ENCODE measurements around the gene NHSL2. TPM values are rescaled to one million over a fixed set of nuclear protein-coding genes. Genes with fewer than 3 reads are reported as not detected.

Gene NHSL2
- total RNA-seq, 1 experiment from 2014 or later, result 0.58 TPM

DNA sequence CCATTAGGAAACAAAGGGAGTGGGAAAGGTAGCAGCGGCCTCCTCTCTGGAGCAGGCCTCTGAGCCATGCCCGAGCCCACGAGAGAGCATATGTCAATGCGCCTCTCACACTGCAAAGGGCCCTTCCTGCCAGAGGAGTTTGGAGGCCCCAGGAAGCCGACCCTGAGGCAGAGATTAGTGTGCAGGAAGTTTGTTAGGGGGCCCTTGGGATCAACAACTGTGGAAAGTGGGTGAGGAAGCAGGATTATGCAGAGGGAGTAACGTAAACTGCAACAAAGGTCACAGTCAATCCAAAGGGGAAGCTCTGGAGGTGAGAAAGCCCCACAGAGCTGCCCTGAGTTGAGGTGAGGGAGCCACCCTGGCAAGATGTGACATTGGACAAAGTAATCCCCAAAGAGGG lies 203.7 kb downstream of the NHSL2 start:
- Histone ChIP-seq H3K4me1 (ENCODE audit: insufficient read depth, low read length, poor library complexity, severe bottlenecking) (peaks cover 28% of the 10 kb centered on the region), H3K27ac (ENCODE audit: low read depth, low read length, poor library complexity, severe bottlenecking) (no peak overlapping the region), H3K4me3 (ENCODE audit: low read depth, low read length, poor library complexity, severe bottlenecking) (no peak overlapping the region), H3K9me3 (ENCODE audit: low read depth, low read length, poor library complexity, severe bottlenecking) (no peaks in the 10 kb centered on the region), H3K27me3 (replicated peaks; ENCODE audit: insufficient read depth, low read depth, low read length, poor library complexity) (no peaks in the 10 kb centered on the region), H3K36me3 (ENCODE audit: insufficient read depth, low read length, poor library complexity, severe bottlenecking) (no peaks in the 10 kb centered on the region)
- CTCF ChIA-PET, result no interaction called here
- BruUV-seq (replicated peaks), result no TSS peak
- intact Hi-C loops (cut with micrococcal nuclease; ENCODE audit: unreplicated experiment), result no loop called here
- TF ChIP-seq EZH2 (IDR thresholded peaks at IDR 0.05; ENCODE audit: borderline replicate concordance, low read depth, low read length, poor library complexity, severe bottlenecking), result no peak
- TF ChIP-seq, protein P1, sequence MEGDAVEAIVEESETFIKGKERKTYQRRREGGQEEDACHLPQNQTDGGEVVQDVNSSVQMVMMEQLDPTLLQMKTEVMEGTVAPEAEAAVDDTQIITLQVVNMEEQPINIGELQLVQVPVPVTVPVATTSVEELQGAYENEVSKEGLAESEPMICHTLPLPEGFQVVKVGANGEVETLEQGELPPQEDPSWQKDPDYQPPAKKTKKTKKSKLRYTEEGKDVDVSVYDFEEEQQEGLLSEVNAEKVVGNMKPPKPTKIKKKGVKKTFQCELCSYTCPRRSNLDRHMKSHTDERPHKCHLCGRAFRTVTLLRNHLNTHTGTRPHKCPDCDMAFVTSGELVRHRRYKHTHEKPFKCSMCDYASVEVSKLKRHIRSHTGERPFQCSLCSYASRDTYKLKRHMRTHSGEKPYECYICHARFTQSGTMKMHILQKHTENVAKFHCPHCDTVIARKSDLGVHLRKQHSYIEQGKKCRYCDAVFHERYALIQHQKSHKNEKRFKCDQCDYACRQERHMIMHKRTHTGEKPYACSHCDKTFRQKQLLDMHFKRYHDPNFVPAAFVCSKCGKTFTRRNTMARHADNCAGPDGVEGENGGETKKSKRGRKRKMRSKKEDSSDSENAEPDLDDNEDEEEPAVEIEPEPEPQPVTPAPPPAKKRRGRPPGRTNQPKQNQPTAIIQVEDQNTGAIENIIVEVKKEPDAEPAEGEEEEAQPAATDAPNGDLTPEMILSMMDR (conservative IDR thresholded peaks at IDR 0.05; ENCODE audit: low read depth, low read length), result no peak
- POLR2A ChIA-PET (ENCODE audit: low non-redundant PET), result no interaction called here
- DNase-seq (ENCODE audit: low spot score), result peak; percentile 60

DNA sequence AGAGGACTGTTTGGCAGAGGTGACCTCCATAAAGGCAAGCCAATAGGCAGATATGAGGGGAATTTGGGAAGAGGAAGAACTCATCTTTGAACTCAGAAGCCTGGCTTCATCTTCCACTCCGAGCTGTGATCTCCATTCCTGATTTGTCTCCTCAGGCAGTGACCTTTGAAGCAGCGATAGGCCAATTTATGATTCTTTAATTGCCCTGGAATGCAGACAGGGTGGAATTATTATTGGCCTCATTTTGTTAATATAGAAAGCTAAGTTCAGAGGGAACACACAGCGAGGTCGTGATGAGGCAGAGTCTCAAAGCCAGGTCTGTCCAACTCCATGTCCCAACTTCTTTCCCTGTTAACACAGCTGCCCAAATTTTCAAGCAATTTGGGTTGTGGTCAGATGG lies 204.2 kb downstream of the NHSL2 start:
- H3K4me3 ChIP-seq (ENCODE audit: low read depth, low read length, poor library complexity, severe bottlenecking), result no peak overlapping the region
- BruUV-seq (replicated peaks), result no TSS peak
- ChIA-PET POLR2A (ENCODE audit: low non-redundant PET) (no interaction called here), CTCF (no interaction called here)
- H3K9me3 ChIP-seq (ENCODE audit: low read depth, low read length, poor library complexity, severe bottlenecking), result no peaks in the 10 kb centered on the region
- H3K27me3 ChIP-seq (replicated peaks; ENCODE audit: insufficient read depth, low read depth, low read length, poor library complexity), result no peaks in the 10 kb centered on the region
- peaks cover 28% of the 10 kb centered on the region for H3K4me1 ChIP-seq (ENCODE audit: insufficient read depth, low read length, poor library complexity, severe bottlenecking)
- intact Hi-C loops (cut with micrococcal nuclease; ENCODE audit: unreplicated experiment), result no loop called here
- no peak for DNase-seq (ENCODE audit: low spot score)
- no peak overlapping the region for H3K27ac ChIP-seq (ENCODE audit: low read depth, low read length, poor library complexity, severe bottlenecking)
- no peak for TF ChIP-seq EZH2 (IDR thresholded peaks at IDR 0.05; ENCODE audit: borderline replicate concordance, low read depth, low read length, poor library complexity, severe bottlenecking)
- TF ChIP-seq, protein P1 (conservative IDR thresholded peaks at IDR 0.05; ENCODE audit: low read depth, low read length), result no peak
- no peaks in the 10 kb centered on the region for H3K36me3 ChIP-seq (ENCODE audit: insufficient read depth, low read length, poor library complexity, severe bottlenecking)

DNA sequence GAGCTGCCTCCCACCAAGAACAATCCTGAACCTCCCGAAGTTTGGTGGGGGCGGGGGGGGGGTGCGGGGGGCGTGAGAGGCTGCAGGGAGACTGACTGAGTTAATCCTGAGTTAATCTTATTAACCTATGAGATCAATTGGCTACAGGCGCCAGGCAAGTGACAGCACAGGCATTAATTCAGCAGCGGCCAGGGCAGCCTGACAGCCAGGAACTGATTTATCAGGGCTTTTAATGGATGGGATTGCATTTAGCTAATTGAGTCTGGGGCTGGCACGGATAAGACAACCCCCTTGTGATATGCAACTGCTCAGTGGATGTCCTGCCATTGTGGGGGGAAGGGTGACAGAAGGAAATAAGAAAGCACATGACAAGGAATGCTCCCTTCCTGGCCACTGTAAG lies 204.7 kb downstream of the NHSL2 start:
- no peak overlapping the region for H3K27ac ChIP-seq (ENCODE audit: low read depth, low read length, poor library complexity, severe bottlenecking)
- ChIA-PET POLR2A (ENCODE audit: low non-redundant PET) (no interaction called here), CTCF (no interaction called here)

More for the DNA sequence above, 204.7 kb downstream of the NHSL2 start:
- no peak for TF ChIP-seq EZH2 (IDR thresholded peaks at IDR 0.05; ENCODE audit: borderline replicate concordance, low read depth, low read length, poor library complexity, severe bottlenecking)
- TF ChIP-seq, protein P1 (conservative IDR thresholded peaks at IDR 0.05; ENCODE audit: low read depth, low read length), result no peak
- no TSS peak for BruUV-seq (replicated peaks)
- Histone ChIP-seq H3K27me3 (replicated peaks; ENCODE audit: insufficient read depth, low read depth, low read length, poor library complexity) (no peaks in the 10 kb centered on the region), H3K9me3 (ENCODE audit: low read depth, low read length, poor library complexity, severe bottlenecking) (no peaks in the 10 kb centered on the region), H3K36me3 (ENCODE audit: insufficient read depth, low read length, poor library complexity, severe bottlenecking) (no peaks in the 10 kb centered on the region), H3K4me1 (ENCODE audit: insufficient read depth, low read length, poor library complexity, severe bottlenecking) (peaks cover 28% of the 10 kb centered on the region), H3K4me3 (ENCODE audit: low read depth, low read length, poor library complexity, severe bottlenecking) (no peak overlapping the region)
- peak; percentile 43 for DNase-seq (ENCODE audit: low spot score)
- intact Hi-C loops (cut with micrococcal nuclease; ENCODE audit: unreplicated experiment), result no loop called here

Measured in A673 (cell line).